ENCODE data around the gene ZNF460. TPM values are rescaled to one million over a fixed set of nuclear protein-coding genes. Genes with fewer than 3 reads are reported as not detected.
A peak's percentile ranks its signal among the peaks of the same experiment; 100 is the strongest.

ZNF460 gene
- total and polyA plus RNA-seq, 2 donors (not counting 1 experiment from before 2014, with no cell fraction given): 13.1 to 78.1 TPM

DNA sequence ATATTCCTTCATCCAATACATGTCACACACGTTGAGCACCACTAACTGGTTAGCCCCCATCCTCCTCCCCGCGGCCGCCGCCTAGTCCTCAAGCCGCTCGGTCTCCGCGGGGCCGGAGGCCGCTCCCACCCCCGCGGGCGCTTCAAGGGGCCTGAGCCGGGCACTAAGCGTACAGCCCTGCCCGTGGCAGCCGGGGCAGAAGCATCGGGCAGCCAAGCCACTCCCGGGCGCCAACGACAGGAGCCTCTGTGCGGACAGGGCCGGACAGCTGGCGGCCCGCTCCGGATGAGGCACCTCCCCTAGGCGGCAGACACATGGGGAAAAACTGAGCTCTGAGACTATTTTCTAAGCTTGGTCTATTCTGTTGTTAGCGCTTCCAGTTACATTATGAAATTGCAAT lies 37.2 kb downstream of the ZNF460 start:
- H3K36me3 ChIP-seq (ENCODE audit: control insufficient read depth, insufficient read depth, low read length): no peaks in the 10 kb centered on the region
- H2AFZ ChIP-seq (ENCODE audit: low read length): peak overlapping the region; percentile 39
- peak overlapping the region; percentile 54 for H3K4me2 ChIP-seq (ENCODE audit: extremely low read depth, insufficient read depth, low read length)
- peaks cover 6% of the 10 kb centered on the region for H3K27me3 ChIP-seq (ENCODE audit: control insufficient read depth, insufficient read depth, low read length)
- peaks cover 20% of the 10 kb centered on the region for H3K79me2 ChIP-seq (ENCODE audit: control insufficient read depth, insufficient read depth, low read length)
- H4K20me1 ChIP-seq (ENCODE audit: control insufficient read depth, extremely low read depth, insufficient read depth, low read length): no peaks in the 10 kb centered on the region
- no peaks in the 10 kb centered on the region for H3K9me3 ChIP-seq (ENCODE audit: control insufficient read depth, insufficient read depth, low read depth, low read length)
- H3K27ac ChIP-seq (ENCODE audit: insufficient read depth, low read length): no peak overlapping the region
- no peaks in the 10 kb centered on the region for H3K4me1 ChIP-seq (ENCODE audit: control insufficient read depth, extremely low read depth, insufficient read depth, low read length)
- TF ChIP-seq, protein P1, sequence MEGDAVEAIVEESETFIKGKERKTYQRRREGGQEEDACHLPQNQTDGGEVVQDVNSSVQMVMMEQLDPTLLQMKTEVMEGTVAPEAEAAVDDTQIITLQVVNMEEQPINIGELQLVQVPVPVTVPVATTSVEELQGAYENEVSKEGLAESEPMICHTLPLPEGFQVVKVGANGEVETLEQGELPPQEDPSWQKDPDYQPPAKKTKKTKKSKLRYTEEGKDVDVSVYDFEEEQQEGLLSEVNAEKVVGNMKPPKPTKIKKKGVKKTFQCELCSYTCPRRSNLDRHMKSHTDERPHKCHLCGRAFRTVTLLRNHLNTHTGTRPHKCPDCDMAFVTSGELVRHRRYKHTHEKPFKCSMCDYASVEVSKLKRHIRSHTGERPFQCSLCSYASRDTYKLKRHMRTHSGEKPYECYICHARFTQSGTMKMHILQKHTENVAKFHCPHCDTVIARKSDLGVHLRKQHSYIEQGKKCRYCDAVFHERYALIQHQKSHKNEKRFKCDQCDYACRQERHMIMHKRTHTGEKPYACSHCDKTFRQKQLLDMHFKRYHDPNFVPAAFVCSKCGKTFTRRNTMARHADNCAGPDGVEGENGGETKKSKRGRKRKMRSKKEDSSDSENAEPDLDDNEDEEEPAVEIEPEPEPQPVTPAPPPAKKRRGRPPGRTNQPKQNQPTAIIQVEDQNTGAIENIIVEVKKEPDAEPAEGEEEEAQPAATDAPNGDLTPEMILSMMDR (conservative IDR thresholded peaks at IDR 0.05 in 1 of 2, IDR thresholded peaks at IDR 0.05 in 1 of 2; ENCODE audit: low read depth in 1 of 2, low read length in 2 of 2): no peak
- TF ChIP-seq EZH2 (IDR thresholded peaks at IDR 0.05; ENCODE audit: low read length, missing control alignments): peak; percentile 36
- no peak for DNase-seq (ENCODE audit: low read depth in 2 of 2)
- H3K9ac ChIP-seq (ENCODE audit: insufficient read depth, low read length): no peak overlapping the region
- peak overlapping the region in 1 of 4 experiments; percentile 42 for H3K4me3 ChIP-seq (replicated peaks in 1 of 4; ENCODE audit: control extremely low read depth in 1 of 4, insufficient read depth in 1 of 4, low read depth in 3 of 4, low read length in 4 of 4)

DNA sequence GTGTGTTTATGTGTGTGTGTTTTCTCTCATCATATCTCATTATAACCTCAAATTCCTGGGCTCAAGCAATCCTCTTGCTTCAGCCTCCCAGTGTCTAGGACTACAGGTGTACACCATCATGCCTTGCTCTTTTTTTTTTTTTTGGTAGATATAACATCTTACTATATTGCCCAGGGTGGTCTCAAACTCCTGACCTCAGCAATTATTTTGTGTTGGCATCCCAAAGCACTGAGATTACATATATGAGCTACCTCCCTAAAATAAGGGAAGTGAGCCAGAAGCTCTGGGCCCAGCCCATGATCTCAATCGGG lies 39.5 kb downstream of the ZNF460 start:
- H3K4me1 ChIP-seq (ENCODE audit: control insufficient read depth, extremely low read depth, insufficient read depth, low read length): no peaks in the 10 kb centered on the region
- H3K27ac ChIP-seq (ENCODE audit: insufficient read depth, low read length): peak overlapping the region; percentile 83

DNA sequence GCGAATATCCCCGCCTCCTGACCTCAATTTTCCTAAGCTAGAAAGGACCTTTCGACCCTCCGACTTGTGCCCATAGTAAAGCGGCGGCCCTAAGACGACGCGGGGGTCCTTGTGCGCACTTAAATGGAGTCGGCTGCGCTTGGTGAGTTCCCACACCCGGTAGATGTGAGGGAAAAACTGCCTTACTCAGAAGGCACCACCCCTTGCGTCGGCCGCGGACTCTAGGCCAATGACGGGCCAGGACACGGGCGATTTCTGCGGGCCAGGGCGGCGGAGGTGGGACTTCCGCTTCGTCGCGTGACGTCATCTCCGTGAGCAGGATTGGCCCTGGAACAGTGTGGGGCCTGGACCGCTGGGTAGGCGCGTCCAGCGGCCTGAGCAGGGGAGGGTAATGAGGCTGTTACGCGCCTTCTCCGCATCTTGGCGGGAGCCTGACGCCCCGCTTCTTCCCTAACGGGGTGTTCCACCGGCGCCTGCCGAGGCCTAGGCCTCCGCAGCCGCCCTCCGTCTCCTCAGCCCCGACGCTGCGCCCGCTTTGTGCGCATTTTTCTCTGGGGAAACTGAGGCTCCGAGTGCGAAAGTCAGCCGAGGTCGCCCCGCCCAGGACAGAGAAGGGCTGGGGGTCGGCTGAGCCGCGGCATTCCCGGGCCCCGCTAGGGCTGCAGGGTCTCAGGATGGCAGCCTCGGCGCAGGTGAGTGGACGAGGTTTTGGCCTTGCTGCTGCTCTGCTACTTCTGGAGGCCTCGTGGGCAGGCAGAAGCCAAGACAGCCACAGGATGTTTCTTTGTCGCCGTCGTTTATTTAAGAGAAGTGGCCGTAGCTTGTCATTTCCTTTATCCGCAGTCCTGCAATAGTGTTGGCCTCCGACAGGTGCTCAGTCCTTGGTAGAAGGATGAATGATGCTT lies 40.1 kb downstream of the ZNF460 start, which contains the start of gene ZNF543:
Gene ZNF543 (plus strand): TSS at position 293 of the 905 bp plus-strand sequence. CDS start 382 bp downstream, at position 675.
- H3K4me2 ChIP-seq (ENCODE audit: extremely low read depth, insufficient read depth, low read length): peak within 1 kb of the TSS; percentile 95

More for the DNA sequence above, 39.5 kb downstream of the ZNF460 start:
- TF ChIP-seq, protein P1 (conservative IDR thresholded peaks at IDR 0.05 in 1 of 2, IDR thresholded peaks at IDR 0.05 in 1 of 2; ENCODE audit: low read depth in 1 of 2, low read length in 2 of 2): no peak
- no peak for TF ChIP-seq EZH2 (IDR thresholded peaks at IDR 0.05; ENCODE audit: low read length, missing control alignments)
- H4K20me1 ChIP-seq (ENCODE audit: control insufficient read depth, extremely low read depth, insufficient read depth, low read length): no peaks in the 10 kb centered on the region
- H3K9me3 ChIP-seq (ENCODE audit: control insufficient read depth, insufficient read depth, low read depth, low read length): no peaks in the 10 kb centered on the region
- peak overlapping the region; percentile 92 for H2AFZ ChIP-seq (ENCODE audit: low read length)
- H3K36me3 ChIP-seq (ENCODE audit: control insufficient read depth, insufficient read depth, low read length): peaks cover 3% of the 10 kb centered on the region
- H3K4me2 ChIP-seq (ENCODE audit: extremely low read depth, insufficient read depth, low read length): peak overlapping the region; percentile 81
- H3K9ac ChIP-seq (ENCODE audit: insufficient read depth, low read length): peak overlapping the region; percentile 96
- DNase-seq (ENCODE audit: low read depth in 2 of 2): no peak
- peaks cover 28% of the 10 kb centered on the region for H3K79me2 ChIP-seq (ENCODE audit: control insufficient read depth, insufficient read depth, low read length)
- peaks cover 2% of the 10 kb centered on the region for H3K27me3 ChIP-seq (ENCODE audit: control insufficient read depth, insufficient read depth, low read length)
- peak overlapping the region; percentile 68 to 96 (median 95) for H3K4me3 ChIP-seq (replicated peaks in 1 of 4; ENCODE audit: control extremely low read depth in 1 of 4, insufficient read depth in 1 of 4, low read depth in 3 of 4, low read length in 4 of 4)

More for the DNA sequence above, 40.1 kb downstream of the ZNF460 start, which contains the start of gene ZNF543:
- peaks cover 2% of the 10 kb centered on the region for H3K27me3 ChIP-seq (ENCODE audit: control insufficient read depth, insufficient read depth, low read length)
- peak within 1 kb of the TSS; percentile 83 for H3K27ac ChIP-seq (ENCODE audit: insufficient read depth, low read length)
- H2AFZ ChIP-seq (ENCODE audit: low read length): peak within 1 kb of the TSS; percentile 92
- peak within 1 kb of the TSS; percentile 96 for H3K9ac ChIP-seq (ENCODE audit: insufficient read depth, low read length)
- TF ChIP-seq, protein P1 (conservative IDR thresholded peaks at IDR 0.05 in 1 of 2, IDR thresholded peaks at IDR 0.05 in 1 of 2; ENCODE audit: low read depth in 1 of 2, low read length in 2 of 2): no peak
- no peak for TF ChIP-seq EZH2 (IDR thresholded peaks at IDR 0.05; ENCODE audit: low read length, missing control alignments)
- H3K4me1 ChIP-seq (ENCODE audit: control insufficient read depth, extremely low read depth, insufficient read depth, low read length): no peaks in the 10 kb centered on the region
- no peaks in the 10 kb centered on the region for H4K20me1 ChIP-seq (ENCODE audit: control insufficient read depth, extremely low read depth, insufficient read depth, low read length)
- DNase-seq (ENCODE audit: low read depth in 2 of 2): peak; percentile 96
- peaks cover 28% of the 10 kb centered on the region for H3K79me2 ChIP-seq (ENCODE audit: control insufficient read depth, insufficient read depth, low read length)
- H3K4me3 ChIP-seq (replicated peaks in 1 of 4; ENCODE audit: control extremely low read depth in 1 of 4, insufficient read depth in 1 of 4, low read depth in 3 of 4, low read length in 4 of 4): peak within 1 kb of the TSS; percentile 68 to 96 (median 95)
- H3K36me3 ChIP-seq (ENCODE audit: control insufficient read depth, insufficient read depth, low read length): peaks cover 5% of the 10 kb centered on the region
- H3K9me3 ChIP-seq (ENCODE audit: control insufficient read depth, insufficient read depth, low read depth, low read length): no peaks in the 10 kb centered on the region

Measured in fibroblast of lung (primary cell).